Endodermal cell (in vitro differentiated cells): ENCODE data around the gene PTPN12. TPM values are rescaled to one million over a fixed set of nuclear protein-coding genes. Genes with fewer than 3 reads are reported as not detected.

Experiments used
- DNase-seq: peaks from one replicate; pipeline ENCODE4 v3.0.0-alpha.2; 2017
- H3K27ac ChIP-seq: 2 replicates; pipeline ENCODE4 v1.5.1; 2013; ENCODE audit warnings: mild to moderate bottlenecking, low read depth, low read length, moderate library complexity
- H3K27me3 ChIP-seq: 2 replicates; pipeline ENCODE4 v1.6.1; 2013; ENCODE audit warnings: mild to moderate bottlenecking, low read length, moderate library complexity; ENCODE audit not compliant: insufficient read depth, control insufficient read depth, poor library complexity, severe bottlenecking
- H3K36me3 ChIP-seq: 2 replicates; pipeline ENCODE4 v1.7.0; 2013; ENCODE audit warnings: mild to moderate bottlenecking, low read length, moderate library complexity; ENCODE audit not compliant: control insufficient read depth, insufficient read depth
- H3K4me1 ChIP-seq: one replicate; pipeline ENCODE4 v1.7.0; 2013; ENCODE audit warnings: low read length; ENCODE audit not compliant: control insufficient read depth, insufficient read depth
- H3K4me3 ChIP-seq: 2 replicates; pipeline ENCODE4 v1.5.1; 2013; ENCODE audit warnings: mild to moderate bottlenecking, low read length, moderate library complexity
- H3K9ac ChIP-seq: 2 replicates; pipeline ENCODE4 v1.6.1; 2013; ENCODE audit warnings: mild to moderate bottlenecking, low read length, moderate library complexity; ENCODE audit not compliant: poor library complexity, severe bottlenecking; ENCODE audit errors: extremely low read depth
- H3K9me3 ChIP-seq: 2 replicates; pipeline ENCODE4 v1.6.1; 2013; ENCODE audit warnings: mild to moderate bottlenecking, low read length, moderate library complexity; ENCODE audit not compliant: control insufficient read depth
- H3K27ac Mint-ChIP-seq: 2 replicates; pipeline ENCODE4 v1.8.0; 2020; ENCODE audit warnings: mixed read lengths
- H3K27me3 Mint-ChIP-seq: 2 replicates; pipeline ENCODE4 v1.8.0; 2021; ENCODE audit warnings: mild to moderate bottlenecking, mixed read lengths; ENCODE audit not compliant: insufficient read depth
- H3K36me3 Mint-ChIP-seq: 2 replicates; pipeline ENCODE4 v1.8.0; 2020; ENCODE audit warnings: low read depth, mixed read lengths
- H3K4me1 Mint-ChIP-seq: 2 replicates; pipeline ENCODE4 v1.8.0; 2020; ENCODE audit warnings: mixed read lengths
- H3K4me3 Mint-ChIP-seq: 2 replicates; pipeline ENCODE4 v1.8.0; 2020; ENCODE audit warnings: mild to moderate bottlenecking, moderate library complexity, mixed read lengths
- H3K9me3 Mint-ChIP-seq: 2 replicates; pipeline ENCODE4 v1.8.0; 2020; ENCODE audit warnings: mild to moderate bottlenecking, mixed read lengths
- WGBS, 2 experiments: methylation state at CpG; one replicate each; pipeline versions ENCODE4 v1.1.5 to v1.1.7; 2013; ENCODE audit warnings: missing lambda C conversion rate in 2 of 2, mixed read lengths in 1 of 2; ENCODE audit not compliant: insufficient coverage in 1 of 2, insufficient read length in 1 of 2; 5-methylcytosine and 5-hydroxymethylcytosine counted together
- total RNA-seq, 2 donors: library from RNA; stranded (reverse); fragmentation: NEBNext Ultra II Directional in 1 of 2; extraction: Animal tissue kit (Norgen Biotek cat#: 25700) in 1 of 2; gene quantifications; 2 replicates in 1 of 2; 3 replicates in 1 of 2; pipeline ENCODE4 v1.2.1, GENCODE V29; 2021
- TF ChIP-seq, protein P1 (sequence below): fragments of 200-600 bp; sonication (generic); conservative IDR thresholded peaks from 2 replicates; pipeline ENCODE4 v1.5.0; 2021; ENCODE audit warnings: antibody characterized with exemption, mild to moderate bottlenecking

Gene PTPN12
- total RNA-seq, 2 donors from 2014 or later: 147 to 158 TPM

- no peak overlapping the region for H3K27ac Mint-ChIP-seq
- peaks cover 61% of the 10 kb centered on the region for H3K36me3 Mint-ChIP-seq
- H3K9me3 Mint-ChIP-seq: no peaks in the 10 kb centered on the region
These were observed 50.2 kb downstream of the PTPN12 start for GRCh38 chr7:77587272-77587671.

GRCh38 chr7:77600952-77601351 is 63.9 kb downstream of the PTPN12 start:
- WGBS, 2 experiments: 92 to 100% methylated on average over 1 to 2 of the region's 2 CpGs
- no peaks in the 10 kb centered on the region for H3K4me1 Mint-ChIP-seq
- Histone ChIP-seq H3K27ac (no peak overlapping the region), H3K4me1 (no peaks in the 10 kb centered on the region), H3K4me3 (no peak overlapping the region), H3K9me3 (no peaks in the 10 kb centered on the region), H3K9ac (no peak overlapping the region), H3K36me3 (peaks cover 76% of the 10 kb centered on the region), H3K27me3 (no peaks in the 10 kb centered on the region)
- no peak overlapping the region for H3K4me3 Mint-ChIP-seq
- no peak for DNase-seq
- H3K27me3 Mint-ChIP-seq: no peaks in the 10 kb centered on the region
- H3K36me3 Mint-ChIP-seq: peaks cover 43% of the 10 kb centered on the region
- TF ChIP-seq, protein P1, sequence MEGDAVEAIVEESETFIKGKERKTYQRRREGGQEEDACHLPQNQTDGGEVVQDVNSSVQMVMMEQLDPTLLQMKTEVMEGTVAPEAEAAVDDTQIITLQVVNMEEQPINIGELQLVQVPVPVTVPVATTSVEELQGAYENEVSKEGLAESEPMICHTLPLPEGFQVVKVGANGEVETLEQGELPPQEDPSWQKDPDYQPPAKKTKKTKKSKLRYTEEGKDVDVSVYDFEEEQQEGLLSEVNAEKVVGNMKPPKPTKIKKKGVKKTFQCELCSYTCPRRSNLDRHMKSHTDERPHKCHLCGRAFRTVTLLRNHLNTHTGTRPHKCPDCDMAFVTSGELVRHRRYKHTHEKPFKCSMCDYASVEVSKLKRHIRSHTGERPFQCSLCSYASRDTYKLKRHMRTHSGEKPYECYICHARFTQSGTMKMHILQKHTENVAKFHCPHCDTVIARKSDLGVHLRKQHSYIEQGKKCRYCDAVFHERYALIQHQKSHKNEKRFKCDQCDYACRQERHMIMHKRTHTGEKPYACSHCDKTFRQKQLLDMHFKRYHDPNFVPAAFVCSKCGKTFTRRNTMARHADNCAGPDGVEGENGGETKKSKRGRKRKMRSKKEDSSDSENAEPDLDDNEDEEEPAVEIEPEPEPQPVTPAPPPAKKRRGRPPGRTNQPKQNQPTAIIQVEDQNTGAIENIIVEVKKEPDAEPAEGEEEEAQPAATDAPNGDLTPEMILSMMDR: no peak
- H3K27ac Mint-ChIP-seq: peak overlapping the region; percentile 13
- H3K9me3 Mint-ChIP-seq: no peaks in the 10 kb centered on the region

More at GRCh38 chr7:77587272-77587671, 50.2 kb downstream of the PTPN12 start:
- Histone ChIP-seq H3K9ac (no peak overlapping the region), H3K4me3 (no peak overlapping the region), H3K27me3 (no peaks in the 10 kb centered on the region), H3K27ac (no peak overlapping the region), H3K36me3 (peaks cover 88% of the 10 kb centered on the region), H3K4me1 (no peaks in the 10 kb centered on the region), H3K9me3 (no peaks in the 10 kb centered on the region)
- TF ChIP-seq, protein P1: no peak
- Mint-ChIP-seq H3K4me3 (no peak overlapping the region), H3K27me3 (no peaks in the 10 kb centered on the region), H3K4me1 (no peaks in the 10 kb centered on the region)
- no peak for DNase-seq
- 100% methylated on average over 2 of the region's 2 CpGs; no CpG with 5 or more reads in 1 of the 2 experiments for WGBS, 2 experiments

- Histone ChIP-seq H3K27me3 (no peaks in the 10 kb centered on the region), H3K9ac (no peak overlapping the region), H3K27ac (no peak overlapping the region), H3K4me1 (no peaks in the 10 kb centered on the region), H3K4me3 (no peak overlapping the region), H3K36me3 (peaks cover 69% of the 10 kb centered on the region), H3K9me3 (no peaks in the 10 kb centered on the region)
- TF ChIP-seq, protein P1: no peak
- no peak overlapping the region for H3K4me3 Mint-ChIP-seq
- H3K36me3 Mint-ChIP-seq: peaks cover 51% of the 10 kb centered on the region
- H3K27ac Mint-ChIP-seq: no peak overlapping the region
- DNase-seq: no peak
- H3K4me1 Mint-ChIP-seq: no peaks in the 10 kb centered on the region
- no peaks in the 10 kb centered on the region for H3K9me3 Mint-ChIP-seq
- H3K27me3 Mint-ChIP-seq: no peaks in the 10 kb centered on the region
These were observed 69.5 kb downstream of the PTPN12 start for GRCh38 chr7:77606562-77606961.
